Measurements from ENCODE around the gene PLCG2.
"Not testable (repeated sequence)": the region's sequence is repeated elsewhere in the genome, so short reads cannot be mapped to it uniquely, and the experiment has no call there.

The PLCG2 gene

DNA sequence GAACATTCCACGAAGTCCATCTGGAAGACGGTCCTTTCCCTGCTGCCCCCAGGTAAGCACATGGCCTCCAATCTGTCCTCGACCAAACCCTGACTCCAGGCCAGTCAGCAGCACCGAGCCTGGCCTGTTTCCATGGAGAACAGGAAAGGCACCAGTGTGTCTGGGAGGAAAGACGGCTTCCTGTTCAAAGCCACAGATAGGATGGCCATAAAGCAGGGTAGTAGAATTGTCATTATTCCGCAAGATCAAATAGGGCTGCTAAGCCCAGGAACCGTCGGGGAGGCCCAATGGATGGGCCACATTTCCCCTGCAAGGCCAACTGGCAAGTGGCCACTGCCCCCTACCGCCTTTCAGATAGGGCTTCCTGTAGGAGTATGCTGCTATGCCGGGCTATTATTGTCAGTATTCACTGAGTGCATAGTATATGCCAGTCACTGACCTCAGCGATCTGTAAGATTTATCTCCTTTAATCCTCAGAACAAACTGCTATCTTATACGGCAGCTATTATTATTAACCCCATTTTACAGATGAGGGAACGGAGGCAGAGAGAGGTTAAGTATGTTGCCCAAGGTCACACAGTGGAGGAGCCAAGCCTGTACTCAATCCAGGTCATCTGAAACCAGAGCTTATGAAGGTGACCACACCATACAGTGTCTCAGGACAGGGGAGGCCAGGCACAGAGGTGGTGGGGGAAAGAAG, 23.0 kb upstream of the PLCG2 start:
- DNase-seq = no peak

DNA sequence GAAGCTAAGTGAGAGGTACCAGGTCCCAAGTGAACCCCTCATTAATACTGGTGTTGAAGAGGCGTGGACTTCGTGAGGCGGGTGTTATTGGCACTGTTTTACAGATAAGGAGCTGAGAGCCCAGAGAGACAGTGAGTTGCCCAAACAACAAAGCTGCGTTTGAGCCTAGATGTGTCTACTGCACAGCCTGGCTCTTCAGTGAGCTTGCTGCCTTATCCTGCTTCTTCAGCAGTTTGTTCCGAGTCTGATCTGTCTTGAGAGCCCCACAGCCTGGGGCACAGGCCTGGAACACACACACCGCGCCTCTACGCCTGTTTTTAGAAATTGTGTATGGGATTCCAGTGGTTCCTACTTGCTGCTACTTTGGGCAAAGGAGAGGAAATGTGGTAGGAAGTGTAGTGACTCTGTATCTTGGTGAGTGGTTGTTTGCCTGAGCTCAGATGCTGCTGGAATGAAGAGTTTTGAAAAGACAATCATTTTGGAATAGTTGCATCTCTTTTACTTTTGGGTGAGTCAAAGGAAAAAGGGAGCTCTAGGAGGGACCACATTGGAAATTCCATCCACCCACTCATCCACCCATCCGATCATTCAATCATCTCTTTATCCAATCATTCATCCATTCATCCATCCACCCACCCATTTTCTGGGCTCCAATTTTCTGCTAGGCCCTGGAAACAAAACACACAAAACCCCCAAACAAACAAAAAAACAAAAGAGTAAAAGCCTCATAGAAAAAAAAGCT, 22.3 kb upstream of the PLCG2 start:
- DNase-seq = no peak

DNA sequence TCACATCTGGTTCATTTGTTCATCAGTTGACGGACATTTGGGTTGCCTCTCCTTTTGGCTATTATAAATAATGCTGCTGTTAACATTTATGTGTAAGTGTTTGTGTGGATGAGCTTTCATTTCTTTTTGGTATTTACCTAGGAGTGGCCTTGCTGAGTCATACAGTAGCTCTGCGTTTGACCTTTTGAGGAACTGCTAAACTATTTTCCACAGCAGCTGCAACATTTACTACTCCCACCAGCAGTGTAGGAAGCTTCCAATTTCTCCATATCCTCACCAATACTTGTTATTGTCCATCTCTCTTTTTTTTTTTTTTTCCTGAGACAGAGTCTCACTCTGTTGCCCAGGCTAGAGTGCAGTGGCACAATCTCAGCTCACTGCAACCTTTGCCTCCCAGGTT, 20.7 kb upstream of the PLCG2 start:
- peak; percentile 11 for DNase-seq

DNA sequence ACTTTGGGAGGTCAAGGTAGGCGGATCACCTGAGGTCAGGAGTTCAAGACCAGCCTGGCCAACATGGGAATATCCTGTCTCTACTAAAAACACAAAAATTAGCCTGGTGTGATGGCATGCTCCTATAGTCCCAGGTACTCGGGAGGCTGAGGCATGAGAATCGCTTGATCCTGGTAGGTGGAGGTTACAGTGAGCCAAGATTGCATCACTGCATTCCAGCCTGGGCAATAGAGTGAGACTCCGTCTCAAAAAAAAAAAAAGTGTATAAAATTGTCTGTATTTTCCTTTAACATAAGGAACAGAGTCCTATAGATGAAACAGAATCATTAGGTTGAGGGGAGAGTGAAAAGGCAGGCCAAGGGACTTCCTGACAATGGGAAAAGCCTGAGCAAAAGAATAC, 16.8 kb upstream of the PLCG2 start:
- DNase-seq = not testable (repeated sequence)

DNA sequence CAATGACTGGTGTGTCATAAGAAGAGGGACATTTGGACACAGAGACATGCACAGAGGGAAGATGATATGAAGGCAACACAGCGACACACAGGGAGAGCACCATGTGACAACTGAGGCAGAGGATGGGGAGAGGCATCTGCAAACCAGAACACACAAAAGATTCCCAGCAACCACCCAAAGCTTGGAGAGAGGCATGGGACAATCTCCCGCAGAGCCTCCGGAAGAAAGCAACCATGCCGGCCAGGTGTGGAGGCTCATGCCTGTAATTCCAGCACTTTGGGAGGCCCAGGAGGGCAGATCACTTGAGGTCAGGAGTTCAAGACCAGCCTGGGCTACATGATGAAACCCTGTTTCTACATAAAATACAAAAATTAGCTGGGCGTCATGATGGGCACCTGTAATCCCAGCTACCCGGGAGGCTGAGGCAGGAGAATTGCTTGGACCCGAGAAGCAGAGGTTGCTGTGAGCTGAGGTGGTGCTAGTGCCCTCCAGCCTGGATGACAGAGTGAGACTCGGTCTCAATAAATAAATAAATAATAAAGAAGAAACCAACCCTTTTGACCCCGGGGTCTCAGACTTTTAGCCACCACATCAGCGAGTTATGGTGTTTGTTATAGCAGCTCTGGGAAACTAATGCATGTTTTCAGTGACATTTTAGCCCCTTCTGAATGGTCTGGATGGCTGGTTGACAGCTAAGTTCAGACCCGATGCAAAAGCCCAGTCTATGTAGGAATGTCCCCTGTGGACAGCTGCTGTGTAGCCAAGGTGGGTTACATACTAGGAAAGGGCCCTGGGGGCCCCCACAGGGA, 13.8 kb upstream of the PLCG2 start:
- DNase-seq = no peak

DNA sequence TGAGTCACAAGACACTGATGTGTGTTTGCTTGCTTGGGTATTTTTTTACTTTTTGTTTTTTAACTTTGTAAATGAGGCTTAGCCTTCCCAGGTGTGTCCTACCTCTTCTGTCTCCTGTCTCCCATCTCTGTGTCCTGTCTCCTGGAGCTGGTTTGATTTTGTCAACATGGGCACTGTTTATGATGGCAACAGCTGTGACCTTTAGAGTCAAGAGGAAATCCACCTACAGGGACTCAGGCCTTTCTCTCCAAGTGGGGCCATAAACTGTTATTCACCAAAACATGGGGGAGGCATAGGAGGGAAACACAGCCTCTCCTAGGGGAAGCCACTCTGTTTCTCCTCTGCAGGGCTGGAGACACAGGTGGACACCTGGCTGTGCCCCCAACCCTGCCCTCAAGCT, 13.1 kb upstream of the PLCG2 start:
- DNase-seq = no peak

DNA sequence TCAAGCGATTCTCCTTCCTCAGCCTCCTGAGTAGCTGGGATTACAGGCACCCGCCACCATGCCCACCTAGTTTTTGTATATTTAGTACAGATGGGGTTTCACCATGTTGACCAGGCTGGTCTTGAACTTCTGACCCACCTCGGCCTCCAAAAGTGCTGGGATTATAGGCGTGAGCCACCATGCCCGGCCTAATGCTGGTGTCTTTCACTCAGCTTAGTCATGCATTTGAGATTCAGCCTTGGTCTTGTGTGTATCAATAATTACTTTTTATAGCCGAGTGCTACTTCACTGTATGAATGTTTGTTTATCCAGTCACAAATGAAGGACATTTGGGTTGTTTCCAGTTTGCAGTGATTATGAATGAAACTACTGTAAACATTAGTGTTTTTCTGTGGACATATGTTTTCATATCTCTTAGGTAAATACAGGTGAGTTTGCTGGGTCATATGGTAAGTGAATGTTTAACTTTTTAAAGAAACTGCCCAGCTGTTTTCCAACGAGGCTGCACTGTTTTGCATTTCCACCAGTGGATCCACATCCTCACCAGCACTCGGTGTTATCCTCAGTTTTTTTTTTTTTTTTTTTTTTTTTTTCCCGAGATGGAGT, 11.0 kb upstream of the PLCG2 start:
- no peak for DNase-seq

DNA sequence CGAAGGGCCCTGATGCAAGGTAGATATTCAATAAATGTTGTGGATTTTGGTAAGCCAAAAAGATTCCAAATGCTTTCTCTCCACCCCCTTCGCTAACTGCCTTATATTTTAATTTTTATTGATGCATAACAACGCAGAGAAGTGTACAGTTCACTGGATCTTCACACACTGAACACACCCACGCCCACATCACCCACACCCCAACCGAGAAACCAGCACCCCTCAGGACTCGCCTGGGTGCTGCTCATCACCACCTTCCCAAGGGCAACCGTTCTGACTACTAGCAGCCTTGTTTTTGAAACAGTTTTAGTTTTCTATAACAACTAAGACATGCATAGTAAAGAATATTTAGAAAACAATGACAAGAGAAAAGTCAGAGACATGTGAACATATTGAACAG, 9.1 kb upstream of the PLCG2 start:
- no peak for DNase-seq

DNA sequence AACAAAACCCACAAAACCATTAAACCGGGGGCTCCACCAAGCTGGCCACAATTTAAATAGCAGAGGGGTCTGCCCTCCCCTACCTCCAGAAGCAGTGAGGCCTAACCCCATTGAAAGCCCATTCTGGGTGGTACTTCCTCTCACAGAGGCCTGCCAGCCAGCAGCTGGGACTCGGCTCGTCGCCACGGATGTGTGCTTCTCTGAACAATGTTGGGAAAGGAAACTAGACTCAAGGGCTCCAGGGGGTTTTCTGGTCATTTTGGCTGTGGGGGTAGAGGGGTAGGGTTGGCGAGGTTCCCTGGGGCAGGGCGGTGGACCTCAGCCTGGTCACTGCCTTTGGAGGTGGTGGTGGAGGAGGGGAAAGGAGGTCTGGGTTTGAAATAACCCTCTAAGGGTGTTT, 4.7 kb upstream of the PLCG2 start:
- DNase-seq = no peak

DNA sequence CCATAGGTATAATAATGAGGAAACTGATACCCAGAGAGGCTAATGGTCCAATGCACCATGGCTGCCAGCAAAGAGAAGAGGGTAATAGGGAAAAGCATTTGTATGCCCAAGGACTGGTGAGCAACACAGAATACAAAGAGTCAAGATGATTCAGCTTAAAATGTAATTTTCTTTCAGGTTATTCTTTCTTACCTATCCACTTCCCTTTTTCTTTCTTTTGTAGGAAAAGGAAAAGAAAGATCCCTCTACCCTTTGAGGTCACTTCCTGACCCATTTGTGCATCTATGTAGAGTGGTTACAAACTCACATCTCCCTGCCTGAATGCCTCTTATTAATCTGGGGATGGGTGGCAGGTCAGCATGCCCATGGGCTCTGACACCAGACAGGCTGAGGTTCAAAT, 3.5 kb upstream of the PLCG2 start:
- no peak for DNase-seq

DNA sequence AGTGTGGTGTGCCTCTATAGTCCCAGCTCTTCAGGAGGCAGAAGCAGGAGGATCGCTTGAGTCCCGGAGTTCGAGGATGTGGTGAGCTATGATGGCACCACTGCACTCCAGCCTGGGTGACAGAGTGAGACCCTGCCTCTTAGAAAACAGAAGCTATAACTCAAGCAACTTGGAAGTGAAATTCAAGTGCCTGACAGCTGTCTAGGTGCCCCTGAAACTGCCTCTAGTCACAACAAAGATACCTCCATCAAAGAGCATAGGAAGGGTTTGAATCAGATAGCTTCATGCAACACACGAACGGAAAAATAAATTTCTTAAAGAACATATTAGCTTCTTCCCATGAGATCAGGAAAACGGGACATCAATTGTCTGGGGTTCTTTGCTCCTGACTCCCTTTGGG, 860 bp upstream of the PLCG2 start:
- no peak for DNase-seq

DNA sequence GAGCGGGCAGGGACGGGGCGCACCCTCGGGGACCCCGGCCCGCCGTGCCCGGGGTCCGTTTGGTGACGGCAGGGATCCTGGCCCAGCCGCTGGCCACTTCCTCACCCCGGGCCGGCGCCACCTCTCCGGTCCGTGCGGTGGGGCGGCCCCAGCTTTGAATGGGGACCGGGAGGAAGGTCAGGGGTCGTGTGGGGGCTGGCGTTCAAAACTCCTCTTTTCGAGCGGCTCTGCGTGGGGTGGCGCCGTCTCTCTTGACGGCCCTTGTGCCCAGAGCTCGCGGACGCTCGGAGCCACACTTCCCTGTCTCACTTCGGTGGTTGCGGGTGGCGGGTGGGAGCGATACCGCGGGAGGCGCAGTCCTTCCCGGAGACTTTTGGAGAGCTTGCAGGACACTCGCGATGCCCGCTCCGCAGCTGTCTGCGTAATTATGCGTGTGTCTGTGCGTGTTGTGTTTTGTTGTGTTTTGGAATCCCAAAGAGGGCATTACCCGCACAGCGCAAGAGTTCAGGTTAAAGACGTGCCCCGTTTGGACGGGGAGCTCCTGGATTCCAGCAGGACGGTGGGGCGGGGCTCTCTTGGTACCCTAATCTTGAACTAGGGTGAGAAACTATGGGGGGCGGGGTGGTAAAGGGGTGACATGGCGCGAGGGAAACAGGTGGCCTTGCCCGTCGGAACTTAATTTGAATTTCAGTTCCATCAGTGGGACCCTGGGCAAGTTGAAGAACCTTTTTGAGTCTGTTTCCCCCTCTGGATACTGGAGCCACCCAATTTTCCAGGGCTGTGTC, 637 bp downstream of the PLCG2 start:
- no peak for DNase-seq

DNA sequence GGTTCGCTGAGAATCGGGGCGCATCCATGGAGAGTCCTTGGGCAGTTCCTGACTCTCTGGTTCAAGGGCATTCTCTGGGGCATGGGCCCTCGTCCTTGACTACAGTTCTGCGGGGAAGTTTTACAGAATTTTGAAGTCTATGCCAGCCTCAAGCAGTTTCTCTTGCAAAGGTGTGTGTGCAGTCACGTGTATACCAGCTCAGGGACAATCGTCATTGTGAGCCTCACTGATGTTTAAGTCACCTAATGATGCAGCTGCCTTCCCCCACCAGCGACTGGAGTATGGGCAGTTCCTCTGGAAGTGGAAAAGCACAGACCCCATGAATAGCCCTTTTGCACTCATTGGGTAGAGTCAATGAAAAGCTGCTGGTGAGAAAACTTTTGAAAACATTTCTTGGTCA, 1.3 kb downstream of the PLCG2 start:
- no peak for DNase-seq

DNA sequence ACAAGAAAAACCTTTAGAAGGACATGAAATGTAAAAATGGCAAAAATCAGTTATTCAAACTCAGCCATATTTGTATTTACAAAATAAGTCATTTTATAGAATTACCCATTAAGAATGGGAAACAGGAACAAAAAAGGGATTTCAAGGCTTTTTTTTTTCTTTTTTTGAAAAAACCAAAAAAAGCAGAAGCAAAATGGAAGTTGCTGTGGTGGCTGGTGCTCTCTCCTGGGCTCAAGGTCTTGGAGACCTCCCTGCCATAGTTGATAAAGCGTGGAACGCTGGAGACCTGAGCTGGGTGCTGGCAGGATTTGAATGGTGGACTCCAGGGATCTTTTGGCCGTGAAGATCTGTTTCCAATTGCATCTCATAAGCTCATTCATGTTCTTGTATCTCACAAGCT, 3.1 kb downstream of the PLCG2 start:
- no peak for DNase-seq

DNA sequence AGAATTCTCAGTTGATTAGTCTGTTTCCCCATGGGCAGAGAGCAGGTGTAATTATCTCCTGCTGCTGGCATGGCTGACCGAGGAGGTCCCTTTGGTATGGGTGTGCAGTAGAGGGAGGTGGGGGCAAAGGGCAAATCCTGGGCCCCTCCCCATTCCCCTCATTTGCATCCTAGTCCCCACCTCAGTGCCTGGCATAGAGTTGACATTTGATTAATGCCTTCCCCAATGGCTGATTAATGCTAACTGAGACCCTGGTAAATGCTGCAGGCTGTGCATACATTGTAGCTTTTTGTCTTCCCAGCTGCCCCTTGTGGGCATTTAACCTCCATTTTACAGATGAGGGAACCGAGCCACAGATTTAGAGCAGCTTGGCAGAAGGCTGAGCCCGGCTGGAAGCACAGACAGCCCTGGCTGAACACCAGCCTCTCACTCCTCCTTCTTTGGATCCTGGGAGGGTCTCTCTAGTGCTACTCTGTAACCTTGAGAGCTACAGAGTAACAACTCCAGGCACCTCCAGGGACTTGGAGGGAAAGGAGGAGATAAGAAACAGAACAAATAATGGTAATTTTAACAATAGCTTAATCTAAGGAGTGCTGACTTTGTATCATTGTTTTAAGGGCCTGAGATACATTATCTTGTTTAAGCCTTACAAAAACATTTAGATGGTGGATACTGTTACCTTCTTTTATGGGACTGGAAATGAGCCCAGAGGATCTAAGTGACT, 5.1 kb downstream of the PLCG2 start:
- DNase-seq = no peak

DNA sequence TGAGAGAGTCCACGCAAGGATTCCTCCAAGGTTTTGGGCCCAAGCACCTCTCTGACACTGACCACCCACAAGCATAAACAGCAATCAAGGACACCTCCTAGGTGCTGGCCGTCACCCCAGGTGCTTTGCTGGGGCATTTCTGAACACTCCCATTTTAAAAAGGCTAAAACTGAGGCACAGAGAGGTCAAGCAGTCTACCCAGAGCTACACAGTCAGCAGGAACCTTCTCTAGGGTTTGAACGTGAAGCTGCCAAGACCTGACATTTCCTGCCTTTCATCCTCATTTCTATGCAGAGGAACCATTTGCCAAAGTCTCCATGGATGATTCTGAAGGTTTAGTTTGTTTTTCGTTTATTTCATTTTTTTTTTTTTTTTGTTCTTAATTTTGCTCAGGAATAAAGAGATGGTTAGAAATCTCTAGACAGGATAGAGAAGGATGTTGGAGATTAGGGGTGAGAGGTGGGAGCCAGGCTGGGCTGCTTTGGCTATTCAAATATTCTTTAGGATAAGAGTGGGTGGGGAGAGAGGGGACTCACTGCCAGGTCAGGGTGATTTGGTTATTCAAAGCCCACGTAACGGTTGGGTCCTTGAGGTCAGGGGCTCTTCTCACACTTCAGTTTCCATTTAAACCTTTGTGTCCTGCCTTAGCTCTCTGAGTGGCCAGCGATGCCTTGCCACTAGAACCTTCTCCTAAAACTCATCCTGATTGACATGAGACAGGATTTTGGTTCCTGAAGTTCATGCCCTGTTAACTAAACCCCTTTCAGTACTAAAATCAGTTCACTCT, 6.2 kb downstream of the PLCG2 start:
- DNase-seq = no peak

DNA sequence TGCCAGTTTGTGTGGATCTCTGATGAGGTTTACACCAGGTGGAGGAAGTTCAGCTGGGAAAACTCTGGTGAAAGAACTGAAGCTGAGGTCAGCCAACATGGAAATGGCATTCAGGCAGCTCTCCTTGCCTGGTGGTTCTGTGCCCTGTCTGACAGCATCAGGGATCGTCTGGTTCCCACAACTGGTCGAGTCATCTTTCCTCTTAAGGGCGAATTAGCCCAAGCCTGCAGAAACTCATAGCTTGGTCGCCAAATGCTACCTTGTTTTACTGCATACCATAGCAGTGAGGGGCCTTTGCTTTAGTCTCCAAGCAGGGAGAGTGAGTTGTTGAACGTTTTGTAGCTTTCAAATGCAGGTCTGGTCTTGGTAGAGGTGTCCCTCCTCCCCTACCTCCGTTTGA, 7.2 kb downstream of the PLCG2 start:
- DNase-seq = peak; percentile 13

DNA sequence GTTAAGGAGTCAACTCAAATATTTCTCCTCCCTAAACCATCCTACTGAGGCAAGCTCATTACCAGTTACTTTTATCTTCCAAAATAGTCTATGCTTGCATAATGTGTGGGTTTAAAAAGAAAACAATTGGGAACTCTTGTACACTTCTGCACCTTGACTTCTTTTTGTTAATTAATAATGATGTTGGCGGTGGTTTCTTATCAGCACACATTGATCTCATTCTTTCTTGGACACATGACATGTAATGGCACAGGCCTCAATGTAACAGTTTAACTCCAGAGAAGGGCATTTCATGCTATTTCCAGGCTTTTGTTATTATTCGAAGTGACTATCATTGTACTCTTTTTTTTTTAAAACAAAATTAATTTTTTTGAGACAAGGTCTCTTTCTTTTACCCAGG, 7.8 kb downstream of the PLCG2 start:
- no peak for DNase-seq

DNA sequence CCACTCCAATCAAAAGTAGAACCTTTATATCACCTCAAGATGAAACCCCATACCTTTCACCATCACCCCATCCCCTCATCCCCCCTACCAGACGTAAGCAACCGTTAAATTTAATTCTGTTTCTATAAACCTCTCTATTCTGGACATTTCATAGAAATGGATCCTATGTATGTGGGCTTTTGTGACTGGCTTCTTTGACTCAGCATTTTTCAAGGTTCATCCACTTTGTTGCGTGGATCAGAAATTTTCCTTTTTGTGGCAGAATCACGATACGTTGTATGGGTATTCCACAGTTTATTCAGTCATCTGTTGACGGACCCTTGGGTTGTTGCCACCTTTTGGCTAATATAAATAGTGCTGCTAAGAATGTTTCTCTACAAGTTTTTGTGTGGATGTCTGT, 8.6 kb downstream of the PLCG2 start:
- DNase-seq = no peak

DNA sequence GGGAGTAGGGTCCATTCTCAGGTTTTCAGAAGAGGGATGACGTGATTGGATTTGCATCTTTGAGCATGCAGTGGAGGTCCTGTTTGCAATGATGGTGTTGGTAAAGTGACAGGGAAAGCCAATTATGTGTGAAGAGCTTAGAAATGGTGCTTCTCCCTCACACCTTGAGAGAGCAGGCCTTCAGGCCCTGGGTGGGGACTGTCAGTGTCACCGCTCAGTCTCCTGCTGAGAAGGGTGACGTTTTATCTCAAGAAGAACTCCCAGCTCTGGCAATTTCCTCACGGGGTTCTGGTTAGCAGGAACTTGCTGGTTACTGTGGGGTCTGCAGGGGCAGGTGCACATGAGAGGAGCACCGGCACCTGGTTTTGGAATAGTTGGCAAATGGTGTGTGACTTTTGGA, 11.2 kb downstream of the PLCG2 start:
- no peak for DNase-seq

Data from fibroblast of skin of back (primary cell).